GM21723 (cell line): ENCODE results near the gene ASB2.

Experiments
- ATAC-seq: cut with Tn5 transposase; IDR thresholded peaks from one replicate; pipeline ENCODE4 v1.9.1; 2021; ENCODE audit warnings: mild to moderate bottlenecking, moderate library complexity; ENCODE audit not compliant: unreplicated experiment

Gene ASB2

DNA sequence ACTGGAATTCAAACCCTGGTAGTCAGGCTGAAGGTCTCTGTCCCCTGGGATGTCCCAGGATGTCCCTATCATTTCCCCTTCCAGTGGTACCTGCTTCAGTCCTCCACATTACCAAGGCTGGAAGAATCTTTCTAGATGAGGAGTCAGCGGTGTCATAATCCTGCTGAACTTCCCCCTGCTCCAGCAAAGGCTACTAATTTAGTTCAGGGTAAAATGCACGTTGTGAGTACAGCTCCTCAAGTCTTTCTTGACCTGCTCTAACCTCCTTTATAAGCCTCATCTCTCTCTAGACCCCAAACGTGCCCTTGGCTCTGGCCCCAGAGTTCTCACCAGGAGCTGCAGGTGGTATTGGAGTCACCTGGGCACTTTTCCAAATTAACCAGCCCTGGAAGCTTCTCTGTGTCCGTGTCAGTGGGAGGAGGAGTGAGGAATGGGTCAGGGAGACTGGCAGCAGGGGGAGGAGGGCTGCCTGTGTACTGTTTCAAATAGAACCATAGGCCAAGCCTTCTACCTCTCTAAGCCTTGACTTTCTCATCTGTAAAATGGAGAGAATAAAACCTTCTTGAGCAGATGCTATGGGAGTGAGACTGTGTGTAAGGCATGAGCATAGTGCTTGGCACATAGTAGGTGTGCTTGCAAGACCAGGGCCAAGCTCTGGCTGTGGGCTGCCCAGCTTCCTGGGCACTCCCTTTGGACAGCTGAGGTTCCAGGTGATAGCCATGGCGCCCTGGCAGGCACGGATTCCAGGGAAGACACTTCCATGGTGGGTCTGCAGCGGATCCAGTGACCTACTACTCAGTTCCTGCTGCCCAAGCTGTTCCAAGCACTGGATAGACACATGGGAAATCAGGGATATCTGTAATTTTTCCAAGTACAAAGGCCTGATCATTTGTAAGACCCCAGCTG, 24.5 kb downstream of the ASB2 start:
- ATAC-seq: no peak

DNA sequence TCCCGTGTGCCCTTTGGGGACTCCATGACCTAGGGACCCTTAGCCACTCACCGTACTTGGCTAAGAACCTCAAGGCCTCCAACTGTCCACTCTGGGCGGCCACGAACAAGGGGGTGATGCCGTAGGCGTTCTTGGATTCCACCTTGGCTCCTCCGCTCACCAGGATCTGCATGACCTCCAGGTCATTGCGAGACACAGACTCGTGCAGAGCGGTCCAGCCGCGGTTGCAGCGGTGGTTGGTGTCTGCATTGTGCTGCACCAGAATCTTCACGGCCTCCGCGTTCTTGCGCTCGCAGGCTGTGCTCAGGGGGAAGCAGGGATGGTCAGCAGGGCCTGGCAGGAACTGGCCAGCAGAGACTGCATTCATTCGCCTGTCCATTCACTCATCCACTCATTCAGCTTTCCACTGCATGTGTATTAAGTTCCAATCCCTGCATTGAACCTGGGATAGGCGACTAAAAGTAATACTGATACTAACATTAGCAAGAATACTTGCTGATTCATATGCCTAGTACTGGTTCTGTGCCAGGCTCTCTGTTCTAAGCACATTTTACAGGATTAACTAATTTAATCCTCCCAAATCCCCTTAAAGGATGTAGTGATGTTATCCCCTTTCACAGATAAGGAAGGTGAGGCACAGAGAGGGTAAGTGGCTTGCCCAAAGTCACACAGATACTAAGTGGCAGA, 25.3 kb downstream of the ASB2 start:
- ATAC-seq: no peak

DNA sequence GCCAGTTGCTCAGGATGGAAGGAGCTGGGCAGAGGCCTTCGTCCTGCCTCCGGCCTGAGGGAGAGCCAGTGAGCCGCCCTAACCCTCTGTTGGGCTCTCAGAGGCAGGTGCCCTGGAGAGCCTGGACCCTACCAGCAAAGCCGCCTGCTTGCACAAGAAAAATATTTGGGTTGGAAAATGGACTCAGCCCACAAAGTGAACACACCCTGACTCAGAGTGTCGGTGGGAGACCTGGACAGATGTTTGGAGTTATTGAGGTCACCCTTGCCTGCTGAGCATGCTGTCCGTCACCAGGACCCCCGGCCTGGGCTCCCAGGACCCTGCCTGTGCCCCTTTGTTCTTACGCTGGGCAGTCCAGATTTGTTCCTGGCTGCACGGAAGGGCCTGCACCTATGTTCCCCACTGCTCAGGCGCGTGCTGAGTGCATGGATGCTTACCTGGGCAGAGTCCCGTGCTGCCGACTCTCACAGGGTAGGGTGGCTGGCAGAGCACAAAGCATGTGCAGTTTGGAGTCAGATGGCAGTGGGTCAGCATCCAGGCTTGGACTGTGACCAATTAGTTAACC, 26.8 kb downstream of the ASB2 start:
- ATAC-seq: no peak

DNA sequence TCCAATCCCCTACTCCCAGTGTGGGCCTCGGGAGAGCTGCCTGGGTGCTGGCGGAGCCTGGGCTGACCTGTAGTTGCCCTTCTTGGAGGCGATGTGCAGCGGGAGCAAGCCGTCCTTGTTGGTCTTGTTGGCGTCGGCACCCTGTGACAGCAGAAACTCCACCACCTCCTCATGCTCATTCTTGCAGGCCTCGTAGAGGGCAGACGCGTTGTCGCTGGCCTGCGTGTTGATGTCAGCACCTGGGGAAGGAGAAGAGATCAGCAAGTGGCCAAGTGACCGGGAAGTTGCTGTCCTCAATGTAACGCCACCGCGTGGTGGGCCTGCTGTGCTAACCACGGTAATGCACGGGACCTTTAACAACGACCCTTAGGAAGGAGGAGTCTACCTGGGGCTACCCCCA, 29.1 kb downstream of the ASB2 start:
- no peak for ATAC-seq

DNA sequence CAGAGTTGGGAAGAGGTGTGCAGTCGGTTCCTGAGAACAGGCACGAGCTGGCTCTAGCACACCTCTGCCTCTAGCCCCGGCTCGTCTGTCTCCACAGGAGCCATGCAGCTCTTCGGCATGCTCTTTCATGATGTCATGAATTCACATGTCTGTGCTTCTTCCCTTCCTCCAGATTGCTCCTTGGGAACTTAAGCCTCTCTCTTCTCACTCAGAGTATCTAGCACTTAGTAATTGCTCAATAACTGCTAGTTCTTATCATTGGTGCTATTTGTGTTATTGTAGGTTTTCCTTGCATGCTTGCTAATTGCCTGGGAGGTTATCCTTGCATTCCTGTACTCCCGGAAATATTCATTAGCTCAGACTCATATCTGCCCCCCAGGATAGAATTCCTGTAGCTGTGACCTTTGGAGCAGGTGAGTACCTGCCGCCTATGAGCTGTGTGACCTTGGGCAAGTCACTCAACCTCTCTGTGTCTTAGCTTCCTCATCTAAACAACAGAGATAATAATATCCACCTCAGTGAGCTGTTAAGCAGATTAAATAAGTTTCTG, 29.8 kb downstream of the ASB2 start:
- ATAC-seq: no peak

DNA sequence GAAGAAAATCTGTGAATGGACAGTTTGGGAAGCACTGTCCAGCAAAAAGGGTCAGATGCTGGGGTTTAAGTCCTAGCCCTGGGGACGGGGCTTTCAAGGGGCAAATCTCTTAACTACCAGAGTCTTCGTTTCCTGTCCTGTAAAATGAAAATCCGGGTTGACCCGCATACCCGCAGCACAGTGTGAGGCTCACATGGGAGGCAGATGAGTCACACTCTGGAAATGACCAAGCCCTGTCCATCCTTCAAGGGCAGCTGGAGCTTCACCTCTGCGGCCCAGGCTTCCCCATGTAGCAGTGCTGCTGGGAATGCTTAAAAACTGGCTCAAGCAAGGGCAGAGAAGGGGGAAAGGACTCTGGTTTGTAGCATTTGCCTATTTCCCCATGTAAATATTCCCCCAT, 30.3 kb downstream of the ASB2 start:
- no peak for ATAC-seq

DNA sequence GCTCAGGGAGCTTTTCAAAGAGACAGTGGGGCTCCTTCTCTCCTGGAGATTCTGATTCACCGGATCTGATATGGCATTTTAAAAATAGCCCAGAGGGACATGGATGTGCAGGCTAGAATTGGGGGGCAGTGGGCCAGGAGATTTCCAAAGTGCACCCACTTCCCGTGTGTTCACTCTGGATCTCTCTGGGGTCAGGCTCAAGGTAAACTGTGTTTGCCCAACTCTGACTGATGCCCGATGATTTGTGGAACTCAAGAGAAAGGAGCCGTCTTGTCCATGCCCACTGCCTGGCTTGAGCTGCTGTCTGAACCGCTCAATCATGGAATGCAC, 31.3 kb downstream of the ASB2 start:
- ATAC-seq: no peak

DNA sequence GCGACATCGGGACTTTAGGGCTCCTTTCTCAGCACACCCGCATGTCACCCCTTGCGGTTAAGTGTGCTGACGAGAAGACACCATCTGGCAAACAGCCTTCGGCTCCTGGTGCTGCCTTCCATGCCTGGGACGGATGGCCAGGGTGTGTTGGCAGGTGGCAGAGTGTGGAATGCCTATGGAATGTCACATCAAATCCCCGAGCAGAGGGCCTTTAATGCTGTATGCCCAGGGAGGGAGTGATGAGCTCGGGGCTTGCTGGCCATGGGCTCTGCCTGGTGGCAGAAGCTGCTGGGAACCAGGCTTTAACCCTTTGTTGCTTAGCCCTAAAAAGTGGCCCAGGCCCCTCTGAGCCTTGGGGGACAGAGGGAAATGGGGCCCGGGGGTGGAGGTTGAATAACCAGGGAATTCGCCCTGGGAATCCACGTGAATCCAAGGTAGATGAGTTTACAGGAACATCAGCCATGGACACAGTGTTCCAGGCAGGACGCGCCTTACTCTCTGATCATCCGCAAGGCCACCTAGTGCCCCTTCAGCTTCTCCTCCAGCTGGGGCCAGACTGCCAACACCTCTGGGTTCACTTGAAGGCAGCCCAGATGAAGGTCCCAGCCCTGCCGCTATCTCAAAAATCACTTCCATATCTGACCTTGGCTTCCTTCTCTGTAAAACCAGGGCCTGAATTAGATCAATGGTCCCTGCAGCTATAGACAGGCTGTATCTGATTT, 31.9 kb downstream of the ASB2 start:
- ATAC-seq: no peak

DNA sequence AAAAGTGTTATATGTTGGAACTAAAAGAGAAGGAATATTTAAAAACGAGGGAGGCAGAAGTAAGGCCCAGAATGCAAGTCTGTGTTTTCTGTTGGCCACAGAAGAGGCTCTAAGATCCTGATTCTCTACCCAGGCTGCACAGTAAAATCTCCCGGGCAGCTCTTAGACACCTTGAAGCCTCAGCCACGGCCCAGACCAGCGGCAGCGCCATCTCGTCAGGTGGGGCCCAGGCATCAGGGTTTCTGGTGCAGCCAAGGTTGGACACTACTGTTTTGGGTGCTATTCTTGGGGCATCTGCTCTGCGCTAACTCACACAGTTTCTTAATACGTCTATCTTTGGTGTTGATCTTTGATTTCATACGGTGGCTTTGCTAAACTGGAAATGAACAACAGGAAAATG, 32.4 kb downstream of the ASB2 start:
- no peak for ATAC-seq

DNA sequence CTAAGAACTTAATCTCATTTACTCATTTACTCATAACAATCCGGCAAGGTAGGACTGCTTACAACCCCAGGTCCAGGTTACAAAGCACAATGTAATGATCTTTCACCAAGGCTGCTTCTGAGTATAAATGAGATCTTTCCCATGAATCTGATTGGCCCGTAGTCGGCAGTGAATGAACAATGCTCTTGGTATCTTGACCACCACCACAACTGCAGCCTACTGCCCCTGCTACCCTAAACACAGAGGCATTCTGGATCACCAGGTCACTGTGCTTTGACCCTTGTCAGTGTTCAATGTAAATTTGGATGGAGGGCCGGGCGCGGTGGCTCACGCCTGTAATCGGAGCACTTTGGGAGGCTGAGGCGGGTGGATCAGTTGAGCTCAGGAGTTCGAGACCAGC, 33.3 kb downstream of the ASB2 start:
- no peak for ATAC-seq

DNA sequence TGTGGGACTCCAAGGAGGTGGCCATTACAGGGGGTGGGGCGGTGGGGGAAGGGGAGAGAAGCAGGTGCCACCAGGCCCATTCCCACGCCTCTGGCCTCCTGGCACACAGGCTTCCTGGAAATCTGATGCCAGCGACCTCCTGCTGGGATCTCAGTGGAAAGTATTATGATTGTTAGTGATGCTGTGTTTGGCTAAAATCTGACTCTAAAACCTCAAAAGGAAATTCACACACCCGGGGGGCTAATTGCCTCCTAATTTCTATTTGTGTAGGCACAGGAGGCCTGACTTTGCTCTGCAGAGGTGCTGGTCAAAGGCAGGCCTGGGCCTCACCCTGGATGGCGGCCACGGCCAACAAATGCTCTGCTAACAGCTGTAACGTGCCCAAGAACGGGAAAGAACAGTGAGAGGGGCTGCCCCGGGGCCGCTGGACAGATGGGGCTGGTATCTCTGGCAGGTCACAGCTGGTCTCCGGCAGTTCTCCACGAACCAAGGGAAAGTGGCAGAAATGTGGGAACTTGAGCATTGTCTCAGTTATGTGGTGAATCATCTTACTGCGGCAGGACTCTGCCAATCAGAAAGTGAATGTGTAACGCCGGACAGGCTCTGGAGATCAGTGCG, 35.0 kb downstream of the ASB2 start:
- ATAC-seq: no peak

DNA sequence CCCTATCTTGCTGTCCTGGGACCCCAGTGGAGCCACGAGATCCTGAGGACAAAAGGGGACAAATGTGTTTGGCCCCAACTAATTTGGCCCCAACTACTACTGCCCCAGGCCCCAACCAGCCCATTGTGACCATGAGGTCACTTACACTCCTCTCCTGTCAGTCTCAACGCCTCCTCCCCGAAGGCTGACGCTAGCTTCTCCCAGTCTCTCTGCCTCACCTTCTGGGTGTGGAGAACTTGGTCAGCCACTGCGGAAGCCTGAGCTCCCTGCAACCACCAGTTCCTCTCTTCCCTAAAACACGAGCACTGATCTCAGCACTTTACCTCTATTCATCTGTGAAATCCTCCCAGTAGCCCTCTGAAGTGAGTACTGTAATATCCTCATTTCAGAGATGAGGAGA, 35.9 kb downstream of the ASB2 start:
- ATAC-seq: no peak

DNA sequence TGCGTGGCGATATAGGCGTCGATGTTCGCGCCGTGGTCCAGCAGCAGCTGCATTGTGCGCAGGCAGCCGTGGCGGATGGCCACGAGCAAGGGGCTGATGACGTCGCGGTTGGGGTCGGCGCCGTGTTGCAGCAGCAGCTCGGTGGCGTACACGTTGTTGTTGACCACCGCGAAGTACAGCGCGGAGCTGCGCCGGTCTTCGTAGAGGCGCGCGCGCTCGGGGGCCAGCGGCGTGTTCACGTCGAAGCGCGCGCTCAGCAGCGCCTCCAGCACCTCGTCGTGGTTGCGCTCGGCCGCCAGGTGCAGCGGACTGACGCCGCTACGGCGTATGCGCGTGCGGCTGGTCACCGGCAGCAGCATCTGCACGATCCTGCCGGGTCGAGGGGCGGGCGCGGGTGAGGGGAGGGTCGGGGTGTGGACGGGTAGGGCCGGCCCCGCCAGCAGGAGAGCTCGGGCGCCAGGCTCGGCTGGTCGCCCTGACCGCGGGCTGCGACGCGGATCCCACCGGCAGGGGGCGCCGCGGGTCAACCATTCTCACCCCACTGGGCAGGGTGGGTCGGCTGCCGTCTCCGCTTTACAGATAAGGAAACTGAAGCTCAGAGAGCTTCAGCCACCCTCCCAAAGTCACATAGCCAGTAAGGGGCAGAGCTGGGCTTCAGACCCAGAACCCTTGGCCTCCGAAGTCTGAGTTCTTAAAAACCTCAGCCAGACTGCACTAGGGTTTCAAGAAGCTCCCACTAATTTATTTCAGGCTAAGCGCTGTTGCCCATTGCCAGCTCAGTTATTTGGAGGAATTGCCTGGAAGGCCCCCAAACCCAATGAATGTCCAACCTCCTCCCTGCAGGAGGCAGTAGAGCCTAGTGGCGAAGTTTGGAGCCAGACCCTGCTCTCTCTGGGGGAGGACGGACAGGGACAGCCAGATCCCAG, 36.8 kb downstream of the ASB2 start:
- peak; percentile 93 for ATAC-seq

DNA sequence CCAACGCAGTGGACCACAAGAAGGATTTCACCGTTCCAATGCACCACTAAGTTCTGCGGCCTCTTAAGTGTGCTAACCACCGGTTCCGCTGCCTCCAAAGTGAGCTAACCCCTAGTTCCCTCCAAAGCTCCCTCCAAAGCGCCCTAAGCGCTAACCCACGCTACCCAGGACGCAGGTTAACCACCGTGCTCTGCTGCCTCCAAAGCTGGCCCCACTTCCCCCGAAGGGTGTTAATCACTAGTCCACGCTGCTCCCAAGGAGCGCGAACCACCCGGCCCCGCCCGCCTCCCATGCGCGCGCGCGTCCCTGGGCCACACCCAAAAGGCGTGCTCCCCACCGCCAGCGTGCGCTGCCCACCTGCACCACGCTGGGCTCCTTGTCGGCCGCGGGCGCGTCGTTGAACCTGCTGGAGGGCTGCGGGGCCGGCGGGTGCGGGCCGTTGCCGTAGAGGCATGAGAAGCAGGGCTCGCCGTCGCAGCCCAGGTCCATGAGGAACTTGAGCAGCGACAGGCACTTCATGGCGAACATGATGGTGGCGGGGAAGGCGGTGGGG, 37.5 kb downstream of the ASB2 start:
- ATAC-seq: no peak

DNA sequence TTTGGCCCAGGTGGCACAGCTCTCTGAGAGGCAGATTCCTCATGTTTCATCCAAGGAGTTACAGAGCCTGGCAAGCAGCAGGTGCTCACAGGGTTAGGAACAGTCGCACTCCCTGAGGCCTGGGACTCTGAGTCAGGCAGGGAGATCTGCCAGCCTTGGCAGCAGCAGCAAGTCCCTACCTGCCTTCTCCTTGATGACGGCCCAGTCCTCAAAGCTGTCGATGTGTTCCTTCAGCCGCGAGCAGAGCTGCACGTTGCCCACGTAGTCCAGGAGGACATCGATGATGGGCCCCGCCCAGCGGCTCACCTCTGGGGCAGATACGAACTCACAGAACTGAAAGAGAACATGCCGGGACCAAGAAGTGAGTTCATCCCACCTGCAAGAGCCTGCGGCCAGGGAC, 38.9 kb downstream of the ASB2 start:
- ATAC-seq: no peak

DNA sequence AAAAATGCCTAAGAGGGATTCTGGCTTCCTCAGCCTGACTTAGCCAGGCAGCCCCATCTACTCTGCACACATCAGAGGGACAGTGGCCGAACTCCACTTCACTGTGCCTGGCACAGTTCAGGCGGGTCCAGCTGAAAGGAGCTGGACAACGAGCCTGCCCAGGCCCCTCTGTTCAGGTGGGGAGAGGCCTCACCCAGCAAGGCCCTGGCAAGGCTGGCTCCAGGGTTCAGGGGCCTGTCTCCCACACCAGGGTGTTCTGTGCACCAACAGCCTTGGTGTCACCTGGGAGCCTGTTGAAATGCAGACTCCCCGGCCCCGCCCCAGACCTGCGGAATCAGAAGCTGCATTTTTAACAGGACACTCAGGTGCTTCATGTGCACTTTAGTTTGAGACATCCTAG, 39.4 kb downstream of the ASB2 start:
- ATAC-seq: no peak

DNA sequence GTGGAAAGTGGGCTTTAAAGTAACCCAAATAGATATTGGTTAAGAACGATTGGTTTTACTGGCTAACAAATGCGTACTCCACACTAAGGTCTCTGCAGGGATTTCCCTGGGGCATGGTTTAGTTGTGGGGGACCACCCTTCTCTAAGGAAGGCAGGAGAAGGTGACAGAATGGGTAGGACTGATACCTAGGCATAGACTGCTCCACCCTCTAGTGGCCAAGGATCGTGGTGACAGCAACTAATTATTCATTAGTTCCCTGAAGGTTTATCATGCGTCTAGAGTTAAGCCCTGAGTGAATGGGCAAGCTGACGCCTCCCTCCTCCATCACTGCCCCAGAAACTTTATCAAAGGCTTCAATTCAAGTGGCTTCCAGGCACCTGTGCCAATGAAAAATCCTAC, 40.1 kb downstream of the ASB2 start:
- no peak for ATAC-seq

DNA sequence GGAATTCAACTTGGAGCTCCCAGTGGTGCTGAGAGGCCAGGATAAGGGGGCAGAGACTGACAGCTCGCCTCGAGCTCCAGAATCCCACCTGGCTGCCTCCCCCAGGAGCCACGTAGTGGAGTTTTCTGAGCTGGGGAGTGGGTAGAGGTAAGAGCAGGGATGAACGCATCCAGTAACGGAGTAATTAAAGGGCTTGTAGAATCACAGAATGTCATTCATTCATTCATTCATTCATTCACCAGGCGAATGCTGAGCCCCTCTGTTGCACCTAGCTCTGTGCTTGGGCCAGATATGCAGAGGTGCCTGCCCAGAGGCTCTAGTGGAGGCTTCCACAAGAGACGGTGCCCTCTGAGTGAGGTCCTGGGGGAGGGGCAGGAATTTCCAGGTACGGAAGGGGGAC, 41.2 kb downstream of the ASB2 start:
- ATAC-seq: no peak

DNA sequence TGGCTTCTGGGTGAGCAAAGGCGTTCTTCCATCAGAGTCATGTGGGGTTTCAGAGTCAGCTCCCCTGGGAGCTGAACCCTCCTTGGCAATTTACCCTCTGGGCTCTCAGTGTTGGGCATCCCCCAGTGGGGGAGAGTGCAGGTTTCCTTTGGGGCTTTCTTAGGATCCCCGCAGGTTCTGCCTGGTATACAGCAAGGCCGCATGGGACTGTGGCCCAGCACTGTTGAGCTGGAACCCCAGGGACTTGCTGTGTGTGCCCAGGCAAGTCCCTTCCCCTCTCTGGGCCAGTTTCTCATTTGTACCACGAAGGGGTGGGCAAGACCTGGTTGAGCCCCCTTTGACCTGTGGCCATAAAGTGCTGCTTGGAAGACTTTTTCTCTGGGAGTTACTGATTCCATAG, 43.7 kb downstream of the ASB2 start:
- no peak for ATAC-seq

DNA sequence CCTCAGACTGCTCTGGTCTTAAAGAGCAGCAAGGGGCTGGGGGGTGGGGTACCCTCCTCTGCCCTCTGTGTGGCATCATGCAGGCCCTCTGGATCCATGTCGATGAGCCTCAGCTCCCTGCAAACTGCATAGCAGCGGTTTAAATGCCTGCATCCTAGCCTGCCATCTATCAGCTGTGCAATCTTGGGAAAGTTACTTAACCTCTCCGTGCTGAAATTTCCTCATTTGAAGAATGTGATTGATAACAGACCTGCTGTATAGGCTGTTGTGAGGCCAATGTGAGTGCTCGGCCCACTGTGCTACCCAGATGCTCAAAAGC, 45.4 kb downstream of the ASB2 start:
- no peak for ATAC-seq
